ENCODE data around the gene CDC6.

CDC6 gene

DNA sequence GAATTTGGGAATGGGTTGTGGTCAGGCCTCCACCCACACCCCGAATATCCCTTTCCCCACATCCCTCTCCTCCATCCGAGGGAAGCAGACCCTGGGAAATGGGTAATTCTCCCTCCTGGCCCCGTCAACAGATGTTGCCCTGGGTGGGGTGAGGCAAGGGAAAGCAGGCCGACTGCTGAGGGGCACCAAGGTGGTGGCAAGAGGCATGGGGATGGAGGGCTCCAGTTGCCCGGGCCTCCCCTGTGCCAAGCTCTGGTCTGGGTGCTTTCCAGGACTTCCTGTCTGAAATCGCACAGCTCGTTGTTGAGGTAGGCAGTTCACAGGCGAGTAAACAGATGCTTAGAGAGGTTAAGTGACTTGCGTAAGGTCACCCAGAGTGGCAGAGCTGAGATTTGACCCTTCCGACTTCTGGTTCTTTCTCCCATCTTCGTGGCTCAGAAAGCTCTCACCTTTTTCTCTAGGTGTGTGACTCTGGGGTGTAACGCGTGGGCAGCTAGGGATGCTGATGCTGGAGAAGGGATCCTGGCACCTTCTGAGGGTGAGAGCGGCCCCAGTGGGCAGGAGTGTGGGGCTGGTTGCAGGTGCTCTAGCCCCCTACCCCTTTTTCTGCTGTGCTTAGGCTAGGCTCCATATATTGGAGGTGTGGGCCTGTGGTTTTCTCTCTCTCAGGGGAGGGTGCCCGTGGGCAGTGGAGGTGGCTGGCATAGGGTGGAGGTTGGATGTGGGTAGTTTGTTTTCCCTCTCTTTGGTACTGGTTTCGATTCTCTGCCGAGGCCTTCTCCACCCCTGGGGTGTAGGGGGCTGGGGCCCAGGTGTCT lies 38.5 kb downstream of the CDC6 start:
- Histone ChIP-seq H3K4me3 (ENCODE audit: extremely low read depth, insufficient read depth, low read length, poor library complexity, severe bottlenecking) (no peak overlapping the region), H3K4me1 (ENCODE audit: control insufficient read depth, insufficient read depth, low read length, poor library complexity, severe bottlenecking) (peaks cover 27% of the 10 kb centered on the region), H3K9me3 (ENCODE audit: control insufficient read depth, low read length) (no peaks in the 10 kb centered on the region), H3K27ac (ENCODE audit: low read depth, low read length, severe bottlenecking) (no peak overlapping the region), H3K36me3 (ENCODE audit: control insufficient read depth, insufficient read depth, low read length) (peaks cover 3% of the 10 kb centered on the region)
- WGBS, 2 experiments (ENCODE audit: insufficient coverage in 2 of 2) = 91 to 96% methylated on average over 9 to 10 of the region's 17 CpGs

DNA sequence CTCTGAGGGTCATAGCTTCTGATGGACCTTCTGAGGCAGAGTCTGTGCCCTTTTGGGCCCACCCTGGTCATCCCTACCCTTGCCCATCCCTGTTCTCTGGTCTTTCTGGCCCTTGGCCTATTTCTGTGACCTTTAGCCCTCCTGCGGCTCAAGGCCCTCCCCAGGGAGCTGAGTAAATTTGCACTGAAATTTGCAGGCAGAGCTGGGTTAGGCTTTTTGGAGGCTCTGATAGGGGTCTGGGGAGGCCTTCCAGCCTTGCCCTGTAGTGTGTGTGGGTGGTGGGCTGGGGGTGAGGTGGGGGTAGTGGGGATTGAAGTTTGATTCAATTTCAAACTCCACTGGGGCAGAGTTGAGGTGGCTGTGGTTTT lies 39.1 kb downstream of the CDC6 start:
- peaks cover 21% of the 10 kb centered on the region for H3K4me1 ChIP-seq (ENCODE audit: control insufficient read depth, insufficient read depth, low read length, poor library complexity, severe bottlenecking)
- no peak overlapping the region for H3K27ac ChIP-seq (ENCODE audit: low read depth, low read length, severe bottlenecking)
- 100% methylated on average over 1 of the region's 1 CpG; no CpG with 5 or more reads in 1 of the 2 experiments for WGBS, 2 experiments (ENCODE audit: insufficient coverage in 2 of 2)
- no peaks in the 10 kb centered on the region for H3K9me3 ChIP-seq (ENCODE audit: control insufficient read depth, low read length)
- H3K4me3 ChIP-seq (ENCODE audit: extremely low read depth, insufficient read depth, low read length, poor library complexity, severe bottlenecking) = no peak overlapping the region
- peaks cover 3% of the 10 kb centered on the region for H3K36me3 ChIP-seq (ENCODE audit: control insufficient read depth, insufficient read depth, low read length)

DNA sequence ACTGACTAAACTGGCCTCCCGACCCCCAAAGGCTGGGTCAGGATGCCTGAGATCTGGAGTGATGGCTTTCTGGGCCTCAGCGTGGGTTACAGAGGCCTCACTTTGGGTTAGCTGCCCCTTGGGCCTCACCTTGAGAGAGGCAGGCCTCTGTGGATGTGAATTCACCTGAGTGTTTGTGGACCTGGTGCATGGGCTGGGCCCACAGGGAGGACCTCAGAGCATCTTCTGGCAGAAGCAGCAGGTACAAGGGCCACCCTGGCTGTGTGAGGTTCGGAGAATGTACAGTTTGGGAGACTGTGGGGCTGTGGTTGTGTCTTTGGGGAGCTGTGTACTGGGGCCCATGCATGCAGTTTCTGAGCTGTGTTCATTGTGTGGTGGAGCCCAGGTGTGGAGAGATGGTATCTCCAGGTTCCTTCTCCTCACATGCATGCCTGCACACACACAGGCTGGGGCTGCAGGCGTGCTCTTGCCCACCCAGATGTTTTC lies 39.6 kb downstream of the CDC6 start:
- WGBS, 2 experiments (ENCODE audit: insufficient coverage in 2 of 2) = 96 to 100% methylated on average over 2 to 3 of the region's 4 CpGs
- H3K9me3 ChIP-seq (ENCODE audit: control insufficient read depth, low read length) = no peaks in the 10 kb centered on the region
- no peak overlapping the region for H3K27ac ChIP-seq (ENCODE audit: low read depth, low read length, severe bottlenecking)
- H3K4me1 ChIP-seq (ENCODE audit: control insufficient read depth, insufficient read depth, low read length, poor library complexity, severe bottlenecking) = peaks cover 16% of the 10 kb centered on the region
- H3K36me3 ChIP-seq (ENCODE audit: control insufficient read depth, insufficient read depth, low read length) = peaks cover 5% of the 10 kb centered on the region
- H3K4me3 ChIP-seq (ENCODE audit: extremely low read depth, insufficient read depth, low read length, poor library complexity, severe bottlenecking) = no peak overlapping the region

DNA sequence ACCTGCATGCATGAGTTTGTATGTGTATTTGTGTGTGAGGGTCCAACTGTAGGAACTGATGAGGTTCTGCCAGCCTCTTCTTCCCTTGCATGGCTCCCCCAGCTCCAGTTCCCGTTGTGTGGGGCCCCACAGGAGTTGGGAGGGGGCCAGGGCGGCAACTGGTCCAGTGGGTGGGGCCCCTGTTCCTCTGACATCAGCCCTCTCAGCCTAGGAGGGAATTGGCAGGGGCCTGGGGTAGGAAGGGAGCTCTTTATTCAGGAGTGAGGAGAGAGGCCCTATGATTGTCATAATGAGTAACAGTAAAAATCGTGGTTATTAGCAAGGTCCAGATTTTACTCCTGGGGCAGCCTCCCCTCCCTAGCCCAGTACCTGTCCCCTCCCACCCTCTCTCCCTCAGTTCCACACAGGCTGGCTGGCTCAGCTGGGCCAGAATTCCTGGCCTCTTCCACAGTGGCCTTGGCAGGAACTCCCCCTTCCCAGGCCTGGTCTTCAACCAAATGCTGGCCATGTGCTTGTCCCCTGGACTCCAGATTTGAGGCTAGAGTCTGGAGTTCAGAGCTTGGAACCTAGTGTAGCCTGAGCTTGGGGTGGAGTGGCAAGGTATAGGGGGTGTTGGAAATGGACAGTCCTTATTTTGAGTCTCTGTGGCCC lies 40.2 kb downstream of the CDC6 start:
- Histone ChIP-seq H3K4me1 (ENCODE audit: control insufficient read depth, insufficient read depth, low read length, poor library complexity, severe bottlenecking) (peaks cover 10% of the 10 kb centered on the region), H3K36me3 (ENCODE audit: control insufficient read depth, insufficient read depth, low read length) (peaks cover 8% of the 10 kb centered on the region), H3K27ac (ENCODE audit: low read depth, low read length, severe bottlenecking) (no peak overlapping the region), H3K9me3 (ENCODE audit: control insufficient read depth, low read length) (no peaks in the 10 kb centered on the region), H3K4me3 (ENCODE audit: extremely low read depth, insufficient read depth, low read length, poor library complexity, severe bottlenecking) (no peak overlapping the region)
- 50% methylated on average over 1 of the region's 3 CpGs; no CpG with 5 or more reads in 1 of the 2 experiments for WGBS, 2 experiments (ENCODE audit: insufficient coverage in 2 of 2)

DNA sequence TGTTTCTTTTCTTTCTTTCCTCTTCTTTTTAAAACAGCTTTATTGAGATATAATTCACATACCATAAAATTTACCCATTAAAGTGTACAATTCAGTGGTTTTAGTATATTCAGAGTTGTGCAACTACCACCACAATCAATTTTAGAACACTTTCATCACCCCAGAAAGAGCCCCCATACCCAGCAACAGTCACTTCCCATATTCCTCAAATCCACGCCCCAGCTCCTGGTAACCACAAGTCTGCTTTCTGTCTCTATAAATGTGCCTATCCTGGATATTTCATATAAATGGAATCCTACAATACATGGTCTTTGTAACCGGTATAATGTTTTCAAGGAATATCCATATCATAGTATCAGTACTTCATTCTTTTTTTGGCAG lies 40.7 kb downstream of the CDC6 start:
- Histone ChIP-seq H3K9me3 (ENCODE audit: control insufficient read depth, low read length) (no peaks in the 10 kb centered on the region), H3K4me1 (ENCODE audit: control insufficient read depth, insufficient read depth, low read length, poor library complexity, severe bottlenecking) (peaks cover 5% of the 10 kb centered on the region), H3K4me3 (ENCODE audit: extremely low read depth, insufficient read depth, low read length, poor library complexity, severe bottlenecking) (no peak overlapping the region), H3K36me3 (ENCODE audit: control insufficient read depth, insufficient read depth, low read length) (peaks cover 8% of the 10 kb centered on the region), H3K27ac (ENCODE audit: low read depth, low read length, severe bottlenecking) (no peak overlapping the region)
- WGBS, 2 experiments (ENCODE audit: insufficient coverage in 2 of 2) = no CpG with 5 or more reads among the region's 2 CpGs

DNA sequence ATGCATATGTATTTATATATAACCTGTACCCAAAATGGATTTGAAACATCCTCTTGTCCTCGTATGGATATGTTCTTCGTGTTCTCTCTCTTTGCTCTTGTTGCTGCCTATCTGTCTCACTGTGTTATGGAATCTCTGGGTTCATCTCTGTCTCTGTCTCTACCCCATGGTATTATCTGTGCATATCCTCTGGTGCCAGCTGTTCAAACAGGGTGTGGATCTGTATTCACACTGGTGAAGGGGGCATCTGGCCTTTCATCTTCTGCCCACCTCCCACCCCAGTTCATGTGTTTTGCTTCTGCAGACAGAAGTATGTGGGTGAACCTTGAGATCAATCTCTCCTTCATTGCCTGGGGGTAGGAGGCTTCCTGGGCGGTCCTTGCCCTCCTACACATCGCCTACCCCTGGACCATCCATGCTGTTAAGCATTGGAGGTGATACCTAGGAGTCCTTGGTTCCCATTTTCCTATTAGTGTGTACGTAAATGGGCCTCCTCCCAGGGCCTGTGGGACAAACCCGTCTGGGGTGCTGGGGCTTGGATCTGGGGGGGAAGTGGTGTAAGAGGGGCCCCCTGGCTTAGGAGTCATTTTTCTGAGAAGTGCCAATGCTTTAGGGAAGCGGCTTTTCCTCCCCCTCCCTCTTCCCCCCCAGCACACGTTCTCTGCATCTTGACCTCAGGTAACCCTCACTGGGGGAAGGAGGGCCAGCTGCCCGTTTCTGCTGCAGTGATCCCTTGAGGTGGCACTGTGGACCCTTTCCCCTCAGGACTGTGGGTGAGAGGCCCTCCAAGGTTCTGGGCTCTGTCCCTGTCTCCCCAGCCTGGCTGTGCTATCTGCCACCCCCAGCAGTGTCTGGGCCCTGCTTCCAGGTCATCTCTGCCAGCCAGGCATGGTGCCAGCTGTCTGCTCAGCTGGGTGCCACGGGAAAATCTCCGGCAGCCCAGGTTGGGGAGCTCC lies 42.4 kb downstream of the CDC6 start:
- 82 to 92% methylated on average over 5 to 7 of the region's 11 CpGs for WGBS, 2 experiments (ENCODE audit: insufficient coverage in 2 of 2)
- peaks cover 7% of the 10 kb centered on the region for H3K4me1 ChIP-seq (ENCODE audit: control insufficient read depth, insufficient read depth, low read length, poor library complexity, severe bottlenecking)
- H3K4me3 ChIP-seq (ENCODE audit: extremely low read depth, insufficient read depth, low read length, poor library complexity, severe bottlenecking) = no peak overlapping the region
- H3K9me3 ChIP-seq (ENCODE audit: control insufficient read depth, low read length) = no peaks in the 10 kb centered on the region
- peaks cover 8% of the 10 kb centered on the region for H3K36me3 ChIP-seq (ENCODE audit: control insufficient read depth, insufficient read depth, low read length)
- H3K27ac ChIP-seq (ENCODE audit: low read depth, low read length, severe bottlenecking) = no peak overlapping the region

DNA sequence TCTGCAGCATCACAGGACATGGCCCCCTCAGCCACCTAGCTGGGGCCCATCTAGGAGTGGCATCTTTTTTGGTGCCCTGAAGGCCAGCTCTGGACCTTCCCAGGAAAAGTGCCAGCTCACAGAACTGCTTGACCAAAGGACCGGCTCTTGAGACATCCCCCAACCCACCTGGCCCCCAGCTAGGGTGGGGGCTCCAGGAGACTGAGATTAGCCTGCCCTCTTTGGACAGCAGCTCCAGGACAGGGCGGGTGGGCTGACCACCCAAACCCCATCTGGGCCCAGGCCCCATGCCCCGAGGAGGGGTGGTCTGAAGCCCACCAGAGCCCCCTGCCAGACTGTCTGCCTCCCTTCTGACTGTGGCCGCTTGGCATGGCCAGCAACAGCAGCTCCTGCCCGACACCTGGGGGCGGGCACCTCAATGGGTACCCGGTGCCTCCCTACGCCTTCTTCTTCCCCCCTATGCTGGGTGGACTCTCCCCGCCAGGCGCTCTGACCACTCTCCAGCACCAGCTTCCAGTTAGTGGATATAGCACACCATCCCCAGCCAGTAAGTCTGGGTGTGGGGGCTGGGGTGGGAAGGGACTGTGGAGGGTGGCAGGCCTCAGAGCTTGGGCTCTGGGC lies 43.3 kb downstream of the CDC6 start:
- Histone ChIP-seq H3K4me1 (ENCODE audit: control insufficient read depth, insufficient read depth, low read length, poor library complexity, severe bottlenecking) (peaks cover 8% of the 10 kb centered on the region), H3K27ac (ENCODE audit: low read depth, low read length, severe bottlenecking) (no peak overlapping the region), H3K9me3 (ENCODE audit: control insufficient read depth, low read length) (no peaks in the 10 kb centered on the region), H3K4me3 (ENCODE audit: extremely low read depth, insufficient read depth, low read length, poor library complexity, severe bottlenecking) (no peak overlapping the region), H3K36me3 (ENCODE audit: control insufficient read depth, insufficient read depth, low read length) (peaks cover 8% of the 10 kb centered on the region)
- 91 to 100% methylated on average over 6 to 8 of the region's 10 CpGs for WGBS, 2 experiments (ENCODE audit: insufficient coverage in 2 of 2)

DNA sequence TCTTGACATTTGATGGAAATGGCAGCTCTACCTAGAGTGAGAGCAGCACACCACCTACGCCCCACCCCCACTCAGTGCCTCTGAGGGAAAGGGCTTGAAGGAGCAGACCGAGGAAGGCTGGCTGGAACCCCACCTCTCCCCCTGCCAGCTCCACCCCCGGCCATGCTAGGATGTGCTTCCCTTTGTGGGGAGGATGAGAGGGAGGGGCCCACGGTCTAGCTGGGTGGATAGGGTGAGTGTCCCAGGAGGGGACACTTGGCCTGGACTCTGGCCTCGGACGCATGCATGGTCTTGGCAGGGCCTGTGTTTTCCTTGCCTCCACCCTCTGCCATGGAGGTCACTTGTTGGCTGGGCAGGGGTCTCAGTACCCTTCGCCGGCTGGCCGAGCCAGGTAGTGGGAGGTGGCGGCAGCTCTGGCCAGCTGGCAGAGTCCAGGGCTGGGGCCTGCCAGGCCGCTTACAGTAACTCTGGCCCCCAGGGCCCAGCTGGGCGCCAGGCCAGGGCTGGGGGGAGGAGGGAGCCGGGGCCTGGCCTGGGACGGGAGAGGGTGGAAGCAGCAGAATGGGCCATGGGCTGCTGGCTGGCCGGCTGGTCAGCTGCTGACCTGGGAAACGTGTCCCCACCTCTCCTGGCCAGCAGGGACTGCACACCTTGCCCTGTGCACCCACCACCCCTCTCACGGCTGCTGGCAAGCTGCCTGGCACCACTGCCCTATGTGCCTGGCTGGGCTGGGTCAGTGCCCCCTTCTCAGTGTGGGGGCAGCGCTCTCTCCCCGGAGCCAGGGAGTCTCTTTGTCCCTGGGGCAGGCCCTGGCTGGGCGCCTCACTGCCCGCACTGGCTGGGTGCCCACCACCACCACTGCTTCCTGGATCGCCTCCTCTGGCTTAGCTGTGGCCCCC lies 44.3 kb downstream of the CDC6 start:
- no peak overlapping the region for H3K27ac ChIP-seq (ENCODE audit: low read depth, low read length, severe bottlenecking)
- peaks cover 8% of the 10 kb centered on the region for H3K4me1 ChIP-seq (ENCODE audit: control insufficient read depth, insufficient read depth, low read length, poor library complexity, severe bottlenecking)
- H3K4me3 ChIP-seq (ENCODE audit: extremely low read depth, insufficient read depth, low read length, poor library complexity, severe bottlenecking) = no peak overlapping the region
- H3K9me3 ChIP-seq (ENCODE audit: control insufficient read depth, low read length) = no peaks in the 10 kb centered on the region
- WGBS, 2 experiments (ENCODE audit: insufficient coverage in 2 of 2) = 91 to 95% methylated on average over 16 to 18 of the region's 22 CpGs
- H3K36me3 ChIP-seq (ENCODE audit: control insufficient read depth, insufficient read depth, low read length) = peaks cover 8% of the 10 kb centered on the region

DNA sequence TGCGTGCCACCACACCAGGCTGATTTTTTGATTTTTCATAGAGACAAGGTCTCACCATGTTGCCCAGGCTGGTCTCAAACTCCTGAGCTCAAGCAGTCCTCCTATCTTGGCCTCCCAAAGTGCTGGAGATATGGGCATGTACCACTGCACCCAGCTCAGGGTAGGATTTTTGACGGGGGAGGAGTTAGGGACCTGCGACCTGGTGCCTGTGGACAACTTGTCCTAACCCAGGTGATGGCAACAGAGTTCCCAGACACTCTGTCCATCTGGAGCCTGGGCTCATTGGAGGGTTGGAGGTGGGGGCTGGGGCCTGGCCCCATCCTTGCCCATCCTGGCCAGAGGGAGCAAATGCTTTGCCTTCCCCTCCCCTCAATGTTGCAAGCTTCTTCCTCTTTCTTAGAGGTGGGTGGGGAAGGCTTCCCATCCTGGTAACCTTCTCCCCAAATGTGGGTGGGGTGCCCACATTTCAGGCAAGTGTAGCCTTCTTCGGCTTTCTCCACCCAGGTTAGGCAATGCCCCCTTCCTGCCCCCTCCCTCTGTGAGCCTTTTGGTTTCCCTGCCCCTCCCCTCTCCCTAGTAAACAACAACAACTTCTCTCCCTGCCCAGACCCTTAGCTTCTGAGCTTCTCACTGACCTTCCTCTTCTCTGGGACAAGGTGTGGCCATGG lies 46.2 kb downstream of the CDC6 start:
- Histone ChIP-seq H3K4me1 (ENCODE audit: control insufficient read depth, insufficient read depth, low read length, poor library complexity, severe bottlenecking) (peaks cover 8% of the 10 kb centered on the region), H3K9me3 (ENCODE audit: control insufficient read depth, low read length) (no peaks in the 10 kb centered on the region), H3K4me3 (ENCODE audit: extremely low read depth, insufficient read depth, low read length, poor library complexity, severe bottlenecking) (no peak overlapping the region), H3K27ac (ENCODE audit: low read depth, low read length, severe bottlenecking) (no peak overlapping the region), H3K36me3 (ENCODE audit: control insufficient read depth, insufficient read depth, low read length) (peaks cover 14% of the 10 kb centered on the region)
- WGBS, 2 experiments (ENCODE audit: insufficient coverage in 2 of 2) = 84 to 100% methylated on average over 2 to 4 of the region's 4 CpGs
